ENCODE measurements around the gene EBF3. TPM values are rescaled to one million over a fixed set of nuclear protein-coding genes. Genes with fewer than 3 reads are reported as not detected.

EBF3 gene
- total and polyA plus RNA-seq, 2 experiments from 2014 or later = 0.27 to 0.49 TPM

DNA sequence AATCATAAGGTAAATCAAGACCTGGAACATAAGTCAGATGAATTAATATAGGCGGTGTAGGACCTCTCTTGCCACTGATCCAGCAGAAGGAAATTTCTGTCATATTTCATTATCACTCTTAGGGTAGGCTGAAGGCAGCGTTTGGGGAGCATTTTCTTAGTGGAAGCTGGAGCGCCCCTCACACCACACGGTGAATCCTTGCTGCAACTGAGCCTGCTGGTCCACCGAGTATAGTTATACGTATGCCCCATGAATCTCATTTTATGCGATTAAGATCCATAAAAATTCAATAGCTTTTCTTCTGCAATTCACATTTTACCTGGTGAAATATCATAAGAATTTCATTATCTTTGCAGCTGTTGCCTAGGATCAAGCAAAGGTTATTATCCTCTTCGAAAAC lies 19.6 kb downstream of the EBF3 start (continued):
- TF ChIP-seq ZNF114 (CRISPR knock-in tag; IDR thresholded peaks at IDR 0.05) = no peak
- no peak for TF ChIP-seq NANOG (IDR thresholded peaks at IDR 0.05; ENCODE audit: borderline replicate concordance)
- TF ChIP-seq STAT1 (IDR thresholded peaks at IDR 0.05; ENCODE audit: unreplicated experiment) = no peak
- no peak for TF ChIP-seq EZH2phosphoT487 (IDR thresholded peaks at IDR 0.05; ENCODE audit: unreplicated experiment)

DNA sequence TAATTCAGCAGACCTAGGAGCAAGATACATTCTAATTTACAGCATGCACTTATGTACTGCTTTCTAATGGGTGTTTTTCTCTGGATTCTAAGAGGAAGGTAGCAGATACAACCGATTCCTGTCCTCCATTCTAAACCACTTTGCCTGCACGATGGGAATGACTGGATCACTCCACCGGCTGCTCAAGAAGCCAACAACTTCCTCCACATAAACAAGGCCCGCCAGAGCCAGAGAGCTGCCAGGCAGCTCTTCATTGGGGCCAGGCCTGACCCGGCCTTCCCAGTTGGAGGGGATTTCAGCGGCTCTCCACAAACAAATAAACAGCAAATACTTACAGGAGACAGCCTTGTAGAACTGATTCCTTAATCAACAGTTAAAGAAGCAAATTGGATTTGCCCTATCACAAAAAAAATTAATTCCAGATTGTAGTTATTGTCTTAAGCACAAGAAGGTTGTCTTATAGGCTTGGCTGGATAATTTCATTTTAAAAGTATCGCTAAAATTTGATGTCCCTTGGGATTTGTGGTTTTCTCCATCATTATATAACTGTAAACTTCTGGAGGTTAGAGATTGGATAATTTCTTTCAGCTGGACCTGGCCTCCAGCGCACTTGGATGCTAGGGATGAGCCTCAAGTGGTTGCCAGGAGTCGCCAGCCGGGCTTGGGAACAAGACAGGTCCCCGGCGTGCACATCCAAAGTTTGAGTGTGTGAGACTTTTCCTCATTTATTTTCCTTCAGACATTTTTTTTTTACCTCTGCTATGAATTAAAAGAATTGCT lies 20.9 kb downstream of the EBF3 start:
- ATAC-seq = peak; percentile 59
- TF ChIP-seq POLR2AphosphoS5 (IDR thresholded peaks at IDR 0.05; ENCODE audit: low read depth) (no peak), ZNF114 (CRISPR knock-in tag; IDR thresholded peaks at IDR 0.05) (no peak), EZH2phosphoT487 (IDR thresholded peaks at IDR 0.05; ENCODE audit: unreplicated experiment) (no peak), EZH2 (IDR thresholded peaks at IDR 0.05; ENCODE audit: low read depth, unreplicated experiment) (no peak), NANOG (IDR thresholded peaks at IDR 0.05; ENCODE audit: borderline replicate concordance) (no peak), CREB1 (CRISPR knock-in tag; IDR thresholded peaks at IDR 0.05; ENCODE audit: low read depth) (no peak), JUNB (IDR thresholded peaks at IDR 0.05; ENCODE audit: unreplicated experiment) (no peak)
- TF ChIP-seq, protein P1, sequence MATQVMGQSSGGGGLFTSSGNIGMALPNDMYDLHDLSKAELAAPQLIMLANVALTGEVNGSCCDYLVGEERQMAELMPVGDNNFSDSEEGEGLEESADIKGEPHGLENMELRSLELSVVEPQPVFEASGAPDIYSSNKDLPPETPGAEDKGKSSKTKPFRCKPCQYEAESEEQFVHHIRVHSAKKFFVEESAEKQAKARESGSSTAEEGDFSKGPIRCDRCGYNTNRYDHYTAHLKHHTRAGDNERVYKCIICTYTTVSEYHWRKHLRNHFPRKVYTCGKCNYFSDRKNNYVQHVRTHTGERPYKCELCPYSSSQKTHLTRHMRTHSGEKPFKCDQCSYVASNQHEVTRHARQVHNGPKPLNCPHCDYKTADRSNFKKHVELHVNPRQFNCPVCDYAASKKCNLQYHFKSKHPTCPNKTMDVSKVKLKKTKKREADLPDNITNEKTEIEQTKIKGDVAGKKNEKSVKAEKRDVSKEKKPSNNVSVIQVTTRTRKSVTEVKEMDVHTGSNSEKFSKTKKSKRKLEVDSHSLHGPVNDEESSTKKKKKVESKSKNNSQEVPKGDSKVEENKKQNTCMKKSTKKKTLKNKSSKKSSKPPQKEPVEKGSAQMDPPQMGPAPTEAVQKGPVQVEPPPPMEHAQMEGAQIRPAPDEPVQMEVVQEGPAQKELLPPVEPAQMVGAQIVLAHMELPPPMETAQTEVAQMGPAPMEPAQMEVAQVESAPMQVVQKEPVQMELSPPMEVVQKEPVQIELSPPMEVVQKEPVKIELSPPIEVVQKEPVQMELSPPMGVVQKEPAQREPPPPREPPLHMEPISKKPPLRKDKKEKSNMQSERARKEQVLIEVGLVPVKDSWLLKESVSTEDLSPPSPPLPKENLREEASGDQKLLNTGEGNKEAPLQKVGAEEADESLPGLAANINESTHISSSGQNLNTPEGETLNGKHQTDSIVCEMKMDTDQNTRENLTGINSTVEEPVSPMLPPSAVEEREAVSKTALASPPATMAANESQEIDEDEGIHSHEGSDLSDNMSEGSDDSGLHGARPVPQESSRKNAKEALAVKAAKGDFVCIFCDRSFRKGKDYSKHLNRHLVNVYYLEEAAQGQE (IDR thresholded peaks at IDR 0.05; ENCODE audit: unreplicated experiment) = no peak
- TF ChIP-seq, protein P2, sequence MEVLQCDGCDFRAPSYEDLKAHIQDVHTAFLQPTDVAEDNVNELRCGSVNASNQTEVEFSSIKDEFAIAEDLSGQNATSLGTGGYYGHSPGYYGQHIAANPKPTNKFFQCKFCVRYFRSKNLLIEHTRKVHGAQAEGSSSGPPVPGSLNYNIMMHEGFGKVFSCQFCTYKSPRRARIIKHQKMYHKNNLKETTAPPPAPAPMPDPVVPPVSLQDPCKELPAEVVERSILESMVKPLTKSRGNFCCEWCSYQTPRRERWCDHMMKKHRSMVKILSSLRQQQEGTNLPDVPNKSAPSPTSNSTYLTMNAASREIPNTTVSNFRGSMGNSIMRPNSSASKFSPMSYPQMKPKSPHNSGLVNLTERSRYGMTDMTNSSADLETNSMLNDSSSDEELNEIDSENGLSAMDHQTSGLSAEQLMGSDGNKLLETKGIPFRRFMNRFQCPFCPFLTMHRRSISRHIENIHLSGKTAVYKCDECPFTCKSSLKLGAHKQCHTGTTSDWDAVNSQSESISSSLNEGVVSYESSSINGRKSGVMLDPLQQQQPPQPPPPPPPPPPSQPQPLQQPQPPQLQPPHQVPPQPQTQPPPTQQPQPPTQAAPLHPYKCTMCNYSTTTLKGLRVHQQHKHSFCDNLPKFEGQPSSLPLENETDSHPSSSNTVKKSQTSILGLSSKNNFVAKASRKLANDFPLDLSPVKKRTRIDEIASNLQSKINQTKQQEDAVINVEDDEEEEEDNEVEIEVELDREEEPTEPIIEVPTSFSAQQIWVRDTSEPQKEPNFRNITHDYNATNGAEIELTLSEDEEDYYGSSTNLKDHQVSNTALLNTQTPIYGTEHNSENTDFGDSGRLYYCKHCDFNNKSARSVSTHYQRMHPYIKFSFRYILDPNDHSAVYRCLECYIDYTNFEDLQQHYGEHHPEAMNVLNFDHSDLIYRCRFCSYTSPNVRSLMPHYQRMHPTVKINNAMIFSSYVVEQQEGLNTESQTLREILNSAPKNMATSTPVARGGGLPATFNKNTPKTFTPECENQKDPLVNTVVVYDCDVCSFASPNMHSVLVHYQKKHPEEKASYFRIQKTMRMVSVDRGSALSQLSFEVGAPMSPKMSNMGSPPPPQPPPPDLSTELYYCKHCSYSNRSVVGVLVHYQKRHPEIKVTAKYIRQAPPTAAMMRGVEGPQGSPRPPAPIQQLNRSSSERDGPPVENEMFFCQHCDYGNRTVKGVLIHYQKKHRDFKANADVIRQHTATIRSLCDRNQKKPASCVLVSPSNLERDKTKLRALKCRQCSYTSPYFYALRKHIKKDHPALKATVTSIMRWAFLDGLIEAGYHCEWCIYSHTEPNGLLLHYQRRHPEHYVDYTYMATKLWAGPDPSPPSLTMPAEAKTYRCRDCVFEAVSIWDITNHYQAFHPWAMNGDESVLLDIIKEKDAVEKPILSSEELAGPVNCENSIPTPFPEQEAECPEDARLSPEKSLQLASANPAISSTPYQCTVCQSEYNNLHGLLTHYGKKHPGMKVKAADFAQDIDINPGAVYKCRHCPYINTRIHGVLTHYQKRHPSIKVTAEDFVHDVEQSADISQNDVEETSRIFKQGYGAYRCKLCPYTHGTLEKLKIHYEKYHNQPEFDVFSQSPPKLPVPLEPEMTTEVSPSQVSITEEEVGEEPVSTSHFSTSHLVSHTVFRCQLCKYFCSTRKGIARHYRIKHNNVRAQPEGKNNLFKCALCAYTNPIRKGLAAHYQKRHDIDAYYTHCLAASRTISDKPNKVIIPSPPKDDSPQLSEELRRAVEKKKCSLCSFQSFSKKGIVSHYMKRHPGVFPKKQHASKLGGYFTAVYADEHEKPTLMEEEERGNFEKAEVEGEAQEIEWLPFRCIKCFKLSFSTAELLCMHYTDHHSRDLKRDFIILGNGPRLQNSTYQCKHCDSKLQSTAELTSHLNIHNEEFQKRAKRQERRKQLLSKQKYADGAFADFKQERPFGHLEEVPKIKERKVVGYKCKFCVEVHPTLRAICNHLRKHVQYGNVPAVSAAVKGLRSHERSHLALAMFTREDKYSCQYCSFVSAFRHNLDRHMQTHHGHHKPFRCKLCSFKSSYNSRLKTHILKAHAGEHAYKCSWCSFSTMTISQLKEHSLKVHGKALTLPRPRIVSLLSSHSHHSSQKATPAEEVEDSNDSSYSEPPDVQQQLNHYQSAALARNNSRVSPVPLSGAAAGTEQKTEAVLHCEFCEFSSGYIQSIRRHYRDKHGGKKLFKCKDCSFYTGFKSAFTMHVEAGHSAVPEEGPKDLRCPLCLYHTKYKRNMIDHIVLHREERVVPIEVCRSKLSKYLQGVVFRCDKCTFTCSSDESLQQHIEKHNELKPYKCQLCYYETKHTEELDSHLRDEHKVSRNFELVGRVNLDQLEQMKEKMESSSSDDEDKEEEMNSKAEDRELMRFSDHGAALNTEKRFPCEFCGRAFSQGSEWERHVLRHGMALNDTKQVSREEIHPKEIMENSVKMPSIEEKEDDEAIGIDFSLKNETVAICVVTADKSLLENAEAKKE (CRISPR knock-in tag; IDR thresholded peaks at IDR 0.05) = no peak
- TF ChIP-seq, protein P3, sequence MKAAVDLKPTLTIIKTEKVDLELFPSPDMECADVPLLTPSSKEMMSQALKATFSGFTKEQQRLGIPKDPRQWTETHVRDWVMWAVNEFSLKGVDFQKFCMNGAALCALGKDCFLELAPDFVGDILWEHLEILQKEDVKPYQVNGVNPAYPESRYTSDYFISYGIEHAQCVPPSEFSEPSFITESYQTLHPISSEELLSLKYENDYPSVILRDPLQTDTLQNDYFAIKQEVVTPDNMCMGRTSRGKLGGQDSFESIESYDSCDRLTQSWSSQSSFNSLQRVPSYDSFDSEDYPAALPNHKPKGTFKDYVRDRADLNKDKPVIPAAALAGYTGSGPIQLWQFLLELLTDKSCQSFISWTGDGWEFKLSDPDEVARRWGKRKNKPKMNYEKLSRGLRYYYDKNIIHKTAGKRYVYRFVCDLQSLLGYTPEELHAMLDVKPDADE (IDR thresholded peaks at IDR 0.05) = no peak
- TF ChIP-seq, protein P4, sequence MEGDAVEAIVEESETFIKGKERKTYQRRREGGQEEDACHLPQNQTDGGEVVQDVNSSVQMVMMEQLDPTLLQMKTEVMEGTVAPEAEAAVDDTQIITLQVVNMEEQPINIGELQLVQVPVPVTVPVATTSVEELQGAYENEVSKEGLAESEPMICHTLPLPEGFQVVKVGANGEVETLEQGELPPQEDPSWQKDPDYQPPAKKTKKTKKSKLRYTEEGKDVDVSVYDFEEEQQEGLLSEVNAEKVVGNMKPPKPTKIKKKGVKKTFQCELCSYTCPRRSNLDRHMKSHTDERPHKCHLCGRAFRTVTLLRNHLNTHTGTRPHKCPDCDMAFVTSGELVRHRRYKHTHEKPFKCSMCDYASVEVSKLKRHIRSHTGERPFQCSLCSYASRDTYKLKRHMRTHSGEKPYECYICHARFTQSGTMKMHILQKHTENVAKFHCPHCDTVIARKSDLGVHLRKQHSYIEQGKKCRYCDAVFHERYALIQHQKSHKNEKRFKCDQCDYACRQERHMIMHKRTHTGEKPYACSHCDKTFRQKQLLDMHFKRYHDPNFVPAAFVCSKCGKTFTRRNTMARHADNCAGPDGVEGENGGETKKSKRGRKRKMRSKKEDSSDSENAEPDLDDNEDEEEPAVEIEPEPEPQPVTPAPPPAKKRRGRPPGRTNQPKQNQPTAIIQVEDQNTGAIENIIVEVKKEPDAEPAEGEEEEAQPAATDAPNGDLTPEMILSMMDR (conservative IDR thresholded peaks at IDR 0.05; ENCODE audit: low read depth in 2 of 2) = no peak
- Histone ChIP-seq H2AFZ (no peak overlapping the region), H3K27ac (ENCODE audit: low read depth) (no peak overlapping the region), H3K4me1 (ENCODE audit: insufficient read depth) (no peaks in the 10 kb centered on the region), H3F3A (replicated peaks; ENCODE audit: low read depth) (no peaks in the 10 kb centered on the region), H3K4me3 (no peak overlapping the region), H3K4me2 (no peak overlapping the region), H3K79me2 (replicated peaks; ENCODE audit: insufficient read depth) (no peaks in the 10 kb centered on the region), H3K9me2 (ENCODE audit: insufficient read depth) (no peaks in the 10 kb centered on the region), H3K36me3 (ENCODE audit: insufficient read depth) (no peaks in the 10 kb centered on the region), H4K20me1 (replicated peaks; ENCODE audit: insufficient read depth) (no peaks in the 10 kb centered on the region), H3K27me3 (ENCODE audit: insufficient read depth) (no peaks in the 10 kb centered on the region)
- H3K27ac Mint-ChIP-seq = no peak overlapping the region
- DNase-seq (ENCODE audit: low spot score) = no peak
- H3K27me3 Mint-ChIP-seq (ENCODE audit: insufficient read depth, low read depth, poor library complexity) = peaks cover 9% of the 10 kb centered on the region
- 0 out of 3 replicates have a peak, but pooled peaks cover 3% of the 10 kb centered on the region for H3K4me1 Mint-ChIP-seq
- no peak overlapping the region for H3K4me3 Mint-ChIP-seq
- no peaks in the 10 kb centered on the region for H3K36me3 Mint-ChIP-seq (ENCODE audit: low read depth)
- H3K9me3 Mint-ChIP-seq = no peaks in the 10 kb centered on the region
